Measurements from ENCODE around the gene CD99. TPM values are rescaled to one million over a fixed set of nuclear protein-coding genes. Genes with fewer than 3 reads are reported as not detected.

Gene CD99
- total RNA-seq, 1 experiment from 2014 or later = 77.9 TPM

DNA sequence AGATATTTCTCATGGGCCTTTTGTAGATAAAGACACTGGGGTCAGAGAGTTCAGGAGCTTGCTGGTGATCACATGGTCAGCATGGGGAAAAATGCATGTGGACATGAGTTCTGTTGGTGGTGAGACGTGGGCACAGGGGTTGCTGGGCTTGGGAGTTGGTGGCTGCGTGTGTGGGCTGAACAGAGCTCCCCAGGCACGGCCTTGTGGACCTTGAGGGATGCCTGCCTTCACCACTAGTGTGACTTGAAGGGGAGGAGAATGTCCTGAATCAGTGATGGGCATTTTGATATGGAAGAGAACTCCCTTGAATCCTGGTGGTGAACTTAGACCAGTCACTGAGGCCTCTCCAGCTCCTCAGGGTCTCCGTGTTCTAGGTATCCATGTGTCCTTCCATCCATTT is 8.9 kb downstream of the CD99 start:
- H3K9me3 Mint-ChIP-seq = peaks cover 10% of the 10 kb centered on the region
- H3K4me1 Mint-ChIP-seq = peaks cover 24% of the 10 kb centered on the region

DNA sequence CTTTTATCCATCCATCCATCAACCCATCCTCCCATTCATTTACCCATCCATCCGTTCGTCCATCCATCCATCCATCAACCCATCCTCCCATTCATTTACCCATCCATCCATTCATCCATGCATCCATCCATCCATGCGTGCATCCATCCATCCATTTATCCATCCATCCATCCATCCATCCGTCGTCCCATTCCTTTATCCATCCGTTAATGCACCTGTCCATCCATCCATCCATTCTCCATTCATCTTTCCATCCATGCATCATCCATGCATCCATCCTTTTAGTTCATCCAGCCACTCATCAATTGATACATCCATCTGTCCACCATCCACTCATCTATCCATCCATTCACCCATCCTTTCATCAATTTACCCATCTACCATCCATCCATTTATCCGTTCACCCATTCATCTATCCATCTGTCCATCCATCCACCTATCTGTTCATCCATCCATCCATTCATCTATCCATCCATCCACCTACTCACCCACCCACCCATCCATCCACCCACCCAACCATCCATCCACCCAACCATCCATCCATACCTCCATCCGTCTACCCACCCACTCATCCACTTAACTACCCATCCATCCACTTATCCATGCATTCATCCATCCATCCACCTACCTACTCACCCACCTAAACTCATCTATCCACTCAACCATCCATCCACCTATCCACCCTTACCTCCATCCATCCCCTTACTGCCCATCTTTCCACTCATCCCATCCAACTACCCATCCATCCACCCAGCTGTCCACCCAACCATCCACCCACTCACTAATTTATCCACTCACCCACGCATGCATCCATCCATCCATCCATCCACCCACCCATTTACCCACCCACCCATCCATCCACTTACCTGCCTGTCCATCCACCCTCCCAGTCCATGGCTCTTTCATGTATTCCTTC is 9.6 kb downstream of the CD99 start:
- ATAC-seq (no peak), DNase-seq (ENCODE audit: low spot score) (no peak)
- CTCF ChIA-PET = no interaction called here
- Mint-ChIP-seq H3K4me3 (no peak overlapping the region), H3K4me1 (peaks cover 31% of the 10 kb centered on the region), H3K27ac (no peak overlapping the region), H3K36me3 (peaks cover 6% of the 10 kb centered on the region; the same call in 1 of the 2 replicates), H3K9me3 (peaks cover 10% of the 10 kb centered on the region), H3K27me3 (ENCODE audit: low read depth) (no peaks in the 10 kb centered on the region)
- POLR2A ChIA-PET = no interaction called here
- no peak for TF ChIP-seq CBFB (CRISPR knock-in tag; IDR thresholded peaks at IDR 0.05; ENCODE audit: low read depth)
- TF ChIP-seq, protein P1, sequence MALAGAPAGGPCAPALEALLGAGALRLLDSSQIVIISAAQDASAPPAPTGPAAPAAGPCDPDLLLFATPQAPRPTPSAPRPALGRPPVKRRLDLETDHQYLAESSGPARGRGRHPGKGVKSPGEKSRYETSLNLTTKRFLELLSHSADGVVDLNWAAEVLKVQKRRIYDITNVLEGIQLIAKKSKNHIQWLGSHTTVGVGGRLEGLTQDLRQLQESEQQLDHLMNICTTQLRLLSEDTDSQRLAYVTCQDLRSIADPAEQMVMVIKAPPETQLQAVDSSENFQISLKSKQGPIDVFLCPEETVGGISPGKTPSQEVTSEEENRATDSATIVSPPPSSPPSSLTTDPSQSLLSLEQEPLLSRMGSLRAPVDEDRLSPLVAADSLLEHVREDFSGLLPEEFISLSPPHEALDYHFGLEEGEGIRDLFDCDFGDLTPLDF (CRISPR knock-in tag; IDR thresholded peaks at IDR 0.05) = no peak
- TF ChIP-seq GRHL2 (CRISPR knock-in tag; IDR thresholded peaks at IDR 0.05; ENCODE audit: insufficient replicate concordance, severe bottlenecking) = no peak
- TF ChIP-seq JUN (CRISPR knock-in tag; IDR thresholded peaks at IDR 0.05) = no peak
- TF ChIP-seq, protein P2, sequence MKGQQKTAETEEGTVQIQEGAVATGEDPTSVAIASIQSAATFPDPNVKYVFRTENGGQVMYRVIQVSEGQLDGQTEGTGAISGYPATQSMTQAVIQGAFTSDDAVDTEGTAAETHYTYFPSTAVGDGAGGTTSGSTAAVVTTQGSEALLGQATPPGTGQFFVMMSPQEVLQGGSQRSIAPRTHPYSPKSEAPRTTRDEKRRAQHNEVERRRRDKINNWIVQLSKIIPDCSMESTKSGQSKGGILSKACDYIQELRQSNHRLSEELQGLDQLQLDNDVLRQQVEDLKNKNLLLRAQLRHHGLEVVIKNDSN (CRISPR knock-in tag; IDR thresholded peaks at IDR 0.05) = no peak
- TF ChIP-seq, protein P3, sequence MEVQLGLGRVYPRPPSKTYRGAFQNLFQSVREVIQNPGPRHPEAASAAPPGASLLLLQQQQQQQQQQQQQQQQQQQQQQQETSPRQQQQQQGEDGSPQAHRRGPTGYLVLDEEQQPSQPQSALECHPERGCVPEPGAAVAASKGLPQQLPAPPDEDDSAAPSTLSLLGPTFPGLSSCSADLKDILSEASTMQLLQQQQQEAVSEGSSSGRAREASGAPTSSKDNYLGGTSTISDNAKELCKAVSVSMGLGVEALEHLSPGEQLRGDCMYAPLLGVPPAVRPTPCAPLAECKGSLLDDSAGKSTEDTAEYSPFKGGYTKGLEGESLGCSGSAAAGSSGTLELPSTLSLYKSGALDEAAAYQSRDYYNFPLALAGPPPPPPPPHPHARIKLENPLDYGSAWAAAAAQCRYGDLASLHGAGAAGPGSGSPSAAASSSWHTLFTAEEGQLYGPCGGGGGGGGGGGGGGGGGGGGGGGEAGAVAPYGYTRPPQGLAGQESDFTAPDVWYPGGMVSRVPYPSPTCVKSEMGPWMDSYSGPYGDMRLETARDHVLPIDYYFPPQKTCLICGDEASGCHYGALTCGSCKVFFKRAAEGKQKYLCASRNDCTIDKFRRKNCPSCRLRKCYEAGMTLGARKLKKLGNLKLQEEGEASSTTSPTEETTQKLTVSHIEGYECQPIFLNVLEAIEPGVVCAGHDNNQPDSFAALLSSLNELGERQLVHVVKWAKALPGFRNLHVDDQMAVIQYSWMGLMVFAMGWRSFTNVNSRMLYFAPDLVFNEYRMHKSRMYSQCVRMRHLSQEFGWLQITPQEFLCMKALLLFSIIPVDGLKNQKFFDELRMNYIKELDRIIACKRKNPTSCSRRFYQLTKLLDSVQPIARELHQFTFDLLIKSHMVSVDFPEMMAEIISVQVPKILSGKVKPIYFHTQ (CRISPR knock-in tag; IDR thresholded peaks at IDR 0.05) = no peak
- TF ChIP-seq, protein P4, sequence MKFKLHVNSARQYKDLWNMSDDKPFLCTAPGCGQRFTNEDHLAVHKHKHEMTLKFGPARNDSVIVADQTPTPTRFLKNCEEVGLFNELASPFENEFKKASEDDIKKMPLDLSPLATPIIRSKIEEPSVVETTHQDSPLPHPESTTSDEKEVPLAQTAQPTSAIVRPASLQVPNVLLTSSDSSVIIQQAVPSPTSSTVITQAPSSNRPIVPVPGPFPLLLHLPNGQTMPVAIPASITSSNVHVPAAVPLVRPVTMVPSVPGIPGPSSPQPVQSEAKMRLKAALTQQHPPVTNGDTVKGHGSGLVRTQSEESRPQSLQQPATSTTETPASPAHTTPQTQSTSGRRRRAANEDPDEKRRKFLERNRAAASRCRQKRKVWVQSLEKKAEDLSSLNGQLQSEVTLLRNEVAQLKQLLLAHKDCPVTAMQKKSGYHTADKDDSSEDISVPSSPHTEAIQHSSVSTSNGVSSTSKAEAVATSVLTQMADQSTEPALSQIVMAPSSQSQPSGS (CRISPR knock-in tag; IDR thresholded peaks at IDR 0.05; ENCODE audit: borderline replicate concordance, low read depth) = no peak
- TF ChIP-seq MXD4 (CRISPR knock-in tag; IDR thresholded peaks at IDR 0.05; ENCODE audit: borderline replicate concordance) = no peak
- no peak for TF ChIP-seq NFYB (CRISPR knock-in tag; conservative IDR thresholded peaks at IDR 0.05; ENCODE audit: low read depth)
- TF ChIP-seq ZNF232 (CRISPR knock-in tag; IDR thresholded peaks at IDR 0.05) = no peak
- no peak for TF ChIP-seq NR1H2 (CRISPR knock-in tag; IDR thresholded peaks at IDR 0.05)
- TF ChIP-seq OVOL2 (CRISPR knock-in tag; IDR thresholded peaks at IDR 0.05; ENCODE audit: borderline replicate concordance) = no peak
- TF ChIP-seq, protein P5, sequence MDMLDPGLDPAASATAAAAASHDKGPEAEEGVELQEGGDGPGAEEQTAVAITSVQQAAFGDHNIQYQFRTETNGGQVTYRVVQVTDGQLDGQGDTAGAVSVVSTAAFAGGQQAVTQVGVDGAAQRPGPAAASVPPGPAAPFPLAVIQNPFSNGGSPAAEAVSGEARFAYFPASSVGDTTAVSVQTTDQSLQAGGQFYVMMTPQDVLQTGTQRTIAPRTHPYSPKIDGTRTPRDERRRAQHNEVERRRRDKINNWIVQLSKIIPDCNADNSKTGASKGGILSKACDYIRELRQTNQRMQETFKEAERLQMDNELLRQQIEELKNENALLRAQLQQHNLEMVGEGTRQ (CRISPR knock-in tag; IDR thresholded peaks at IDR 0.05) = no peak
- no peak for TF ChIP-seq FOXP1 (CRISPR knock-in tag; IDR thresholded peaks at IDR 0.05; ENCODE audit: borderline replicate concordance)
- TF ChIP-seq ZNF219 (CRISPR knock-in tag; IDR thresholded peaks at IDR 0.05; ENCODE audit: borderline replicate concordance) = no peak

More for the DNA sequence above, 8.9 kb downstream of the CD99 start:
- POLR2A ChIA-PET = no interaction called here
- Mint-ChIP-seq H3K4me3 (no peak overlapping the region), H3K27me3 (ENCODE audit: low read depth) (peaks cover 3% of the 10 kb centered on the region), H3K36me3 (peaks cover 6% of the 10 kb centered on the region; the same call in 1 of the 2 replicates), H3K27ac (no peak overlapping the region)
- no peak for TF ChIP-seq CBFB (CRISPR knock-in tag; IDR thresholded peaks at IDR 0.05; ENCODE audit: low read depth)
- TF ChIP-seq, protein P6, sequence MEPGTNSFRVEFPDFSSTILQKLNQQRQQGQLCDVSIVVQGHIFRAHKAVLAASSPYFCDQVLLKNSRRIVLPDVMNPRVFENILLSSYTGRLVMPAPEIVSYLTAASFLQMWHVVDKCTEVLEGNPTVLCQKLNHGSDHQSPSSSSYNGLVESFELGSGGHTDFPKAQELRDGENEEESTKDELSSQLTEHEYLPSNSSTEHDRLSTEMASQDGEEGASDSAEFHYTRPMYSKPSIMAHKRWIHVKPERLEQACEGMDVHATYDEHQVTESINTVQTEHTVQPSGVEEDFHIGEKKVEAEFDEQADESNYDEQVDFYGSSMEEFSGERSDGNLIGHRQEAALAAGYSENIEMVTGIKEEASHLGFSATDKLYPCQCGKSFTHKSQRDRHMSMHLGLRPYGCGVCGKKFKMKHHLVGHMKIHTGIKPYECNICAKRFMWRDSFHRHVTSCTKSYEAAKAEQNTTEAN (CRISPR knock-in tag; IDR thresholded peaks at IDR 0.05) = no peak
- no peak for TF ChIP-seq CREB1 (CRISPR knock-in tag; IDR thresholded peaks at IDR 0.05)
- TF ChIP-seq, protein P4 (CRISPR knock-in tag; IDR thresholded peaks at IDR 0.05; ENCODE audit: borderline replicate concordance, low read depth) = no peak
- no peak for TF ChIP-seq MXD4 (CRISPR knock-in tag; IDR thresholded peaks at IDR 0.05; ENCODE audit: borderline replicate concordance)
- TF ChIP-seq, protein P7, sequence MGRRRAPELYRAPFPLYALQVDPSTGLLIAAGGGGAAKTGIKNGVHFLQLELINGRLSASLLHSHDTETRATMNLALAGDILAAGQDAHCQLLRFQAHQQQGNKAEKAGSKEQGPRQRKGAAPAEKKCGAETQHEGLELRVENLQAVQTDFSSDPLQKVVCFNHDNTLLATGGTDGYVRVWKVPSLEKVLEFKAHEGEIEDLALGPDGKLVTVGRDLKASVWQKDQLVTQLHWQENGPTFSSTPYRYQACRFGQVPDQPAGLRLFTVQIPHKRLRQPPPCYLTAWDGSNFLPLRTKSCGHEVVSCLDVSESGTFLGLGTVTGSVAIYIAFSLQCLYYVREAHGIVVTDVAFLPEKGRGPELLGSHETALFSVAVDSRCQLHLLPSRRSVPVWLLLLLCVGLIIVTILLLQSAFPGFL (CRISPR knock-in tag; IDR thresholded peaks at IDR 0.05; ENCODE audit: borderline replicate concordance) = no peak
- no peak for TF ChIP-seq TEAD4 (CRISPR knock-in tag; IDR thresholded peaks at IDR 0.05)
- TF ChIP-seq NR3C1 (CRISPR knock-in tag; conservative IDR thresholded peaks at IDR 0.05; ENCODE audit: low read depth) = no peak
- no peak for TF ChIP-seq MYBL2 (CRISPR knock-in tag; IDR thresholded peaks at IDR 0.05)
- no peak for TF ChIP-seq OVOL2 (CRISPR knock-in tag; IDR thresholded peaks at IDR 0.05; ENCODE audit: borderline replicate concordance)
- DNase-seq (ENCODE audit: low spot score) (no peak), ATAC-seq (no peak)
- CTCF ChIA-PET = no interaction called here

Measured in WTC11 (cell line).